A549 (cell line): Measurements from ENCODE around the gene PTPRN2.

ENCODE experiments used
- BHLHE40 ChIP-seq: IDR thresholded peaks from 2 replicates; pipeline ENCODE4 v1.6.1; 2012; ENCODE audit warnings: low read depth, low read length, inconsistent platforms
- FOSL2 ChIP-seq, 2 experiments: fragments of 450-650 bp in 1 of 2; fragments of >200 bp in 1 of 2; sonication (Bioruptor Twin) in 1 of 2; formaldehyde crosslinking; IDR thresholded peaks; 2 replicates each; pipeline versions ENCODE4 v1.5.0 to v1.6.1; 2016 to 2020; ENCODE audit warnings: mild to moderate bottlenecking in 1 of 2, moderate library complexity in 1 of 2
- JUN ChIP-seq, 2 experiments: fragments of >200 bp; sonication (Bioruptor Twin); formaldehyde crosslinking; IDR thresholded peaks; 2 replicates in 1 of 2; 3 replicates in 1 of 2; pipeline ENCODE4 v1.6.1; 2016 to 2017
- MAFK ChIP-seq: fragments of 450-650 bp; IDR thresholded peaks from 2 replicates; pipeline ENCODE4 v1.6.1; 2014; ENCODE audit not compliant: partially characterized antibody
- MYC ChIP-seq: IDR thresholded peaks from 2 replicates; pipeline ENCODE4 v1.6.1; 2012; ENCODE audit warnings: mild to moderate bottlenecking, inconsistent platforms, low read length, improper control_type of control experiment, borderline replicate concordance
- NR3C1 ChIP-seq: fragments of >200 bp; sonication (Bioruptor Twin); formaldehyde crosslinking; IDR thresholded peaks from 3 replicates; pipeline ENCODE4 v1.6.1; 2017
- SMC3 ChIP-seq: fragments of >200 bp; sonication (Bioruptor Twin); formaldehyde crosslinking; IDR thresholded peaks from 3 replicates; pipeline ENCODE4 v1.6.1; 2018; ENCODE audit warnings: inconsistent platforms
- TF ChIP-seq, protein P1 (sequence below): fragments of >200 bp; sonication (Bioruptor Twin); formaldehyde crosslinking; IDR thresholded peaks from 3 replicates; pipeline ENCODE4 v1.5.1; 2016
- TF ChIP-seq, protein P2 (sequence below): fragments of 450-650 bp; IDR thresholded peaks from 2 replicates; pipeline ENCODE4 v1.6.1; 2014; ENCODE audit warnings: antibody characterized with exemption

DNA sequence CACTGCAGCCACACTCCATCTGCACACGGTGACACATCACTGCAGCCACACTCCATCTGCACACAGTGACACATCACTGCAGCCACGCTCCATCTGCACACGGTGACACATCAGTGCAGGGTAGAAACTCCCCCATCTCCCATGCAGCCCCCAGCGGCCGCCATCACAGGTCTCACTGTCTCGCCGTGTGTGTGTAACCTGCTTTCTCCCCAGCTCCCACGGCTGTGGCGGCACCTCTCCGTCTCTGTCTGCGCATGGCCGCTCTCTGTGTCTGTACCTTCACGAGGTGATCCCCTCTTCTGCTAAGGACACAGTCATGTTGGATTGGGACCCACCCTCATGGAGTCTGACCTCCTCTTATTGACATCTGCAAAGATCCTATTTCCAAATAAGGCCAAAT lies 527.4 kb downstream of the PTPRN2 start:
- TF ChIP-seq SMC3 (no peak), MAFK (no peak), BHLHE40 (no peak), NR3C1 (no peak), FOSL2 (IDR thresholded peaks at IDR 0.05) (no peak), FOSL2 (CRISPR knock-in tag; IDR thresholded peaks at IDR 0.05) (no peak), MYC (no peak), JUN (IDR thresholded peaks at IDR 0.05) (no peak)
- TF ChIP-seq, protein P1, sequence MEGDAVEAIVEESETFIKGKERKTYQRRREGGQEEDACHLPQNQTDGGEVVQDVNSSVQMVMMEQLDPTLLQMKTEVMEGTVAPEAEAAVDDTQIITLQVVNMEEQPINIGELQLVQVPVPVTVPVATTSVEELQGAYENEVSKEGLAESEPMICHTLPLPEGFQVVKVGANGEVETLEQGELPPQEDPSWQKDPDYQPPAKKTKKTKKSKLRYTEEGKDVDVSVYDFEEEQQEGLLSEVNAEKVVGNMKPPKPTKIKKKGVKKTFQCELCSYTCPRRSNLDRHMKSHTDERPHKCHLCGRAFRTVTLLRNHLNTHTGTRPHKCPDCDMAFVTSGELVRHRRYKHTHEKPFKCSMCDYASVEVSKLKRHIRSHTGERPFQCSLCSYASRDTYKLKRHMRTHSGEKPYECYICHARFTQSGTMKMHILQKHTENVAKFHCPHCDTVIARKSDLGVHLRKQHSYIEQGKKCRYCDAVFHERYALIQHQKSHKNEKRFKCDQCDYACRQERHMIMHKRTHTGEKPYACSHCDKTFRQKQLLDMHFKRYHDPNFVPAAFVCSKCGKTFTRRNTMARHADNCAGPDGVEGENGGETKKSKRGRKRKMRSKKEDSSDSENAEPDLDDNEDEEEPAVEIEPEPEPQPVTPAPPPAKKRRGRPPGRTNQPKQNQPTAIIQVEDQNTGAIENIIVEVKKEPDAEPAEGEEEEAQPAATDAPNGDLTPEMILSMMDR, result no peak
- TF ChIP-seq, protein P2, sequence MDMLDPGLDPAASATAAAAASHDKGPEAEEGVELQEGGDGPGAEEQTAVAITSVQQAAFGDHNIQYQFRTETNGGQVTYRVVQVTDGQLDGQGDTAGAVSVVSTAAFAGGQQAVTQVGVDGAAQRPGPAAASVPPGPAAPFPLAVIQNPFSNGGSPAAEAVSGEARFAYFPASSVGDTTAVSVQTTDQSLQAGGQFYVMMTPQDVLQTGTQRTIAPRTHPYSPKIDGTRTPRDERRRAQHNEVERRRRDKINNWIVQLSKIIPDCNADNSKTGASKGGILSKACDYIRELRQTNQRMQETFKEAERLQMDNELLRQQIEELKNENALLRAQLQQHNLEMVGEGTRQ, result no peak
